ENCODE measurements around the gene FBXO47.

The FBXO47 gene

GRCh38 chr17:39002991-39003715 lies 36.0 kb upstream of the FBXO47 start:
- H3K4me3 ChIP-seq (ENCODE audit: low read length) = no peak overlapping the region
- H3K36me3 ChIP-seq (ENCODE audit: control insufficient read depth, low read length) = no peaks in the 10 kb centered on the region
- H3K4me2 ChIP-seq (ENCODE audit: low read length) = no peak overlapping the region
- H3K9me3 ChIP-seq (ENCODE audit: control insufficient read depth, insufficient read depth, low read length) = no peaks in the 10 kb centered on the region
- no peaks in the 10 kb centered on the region for H3F3A ChIP-seq (ENCODE audit: control insufficient read depth, insufficient read depth)
- H3K27ac ChIP-seq (ENCODE audit: low read depth, low read length) = no peak overlapping the region
- TF ChIP-seq, protein P1, sequence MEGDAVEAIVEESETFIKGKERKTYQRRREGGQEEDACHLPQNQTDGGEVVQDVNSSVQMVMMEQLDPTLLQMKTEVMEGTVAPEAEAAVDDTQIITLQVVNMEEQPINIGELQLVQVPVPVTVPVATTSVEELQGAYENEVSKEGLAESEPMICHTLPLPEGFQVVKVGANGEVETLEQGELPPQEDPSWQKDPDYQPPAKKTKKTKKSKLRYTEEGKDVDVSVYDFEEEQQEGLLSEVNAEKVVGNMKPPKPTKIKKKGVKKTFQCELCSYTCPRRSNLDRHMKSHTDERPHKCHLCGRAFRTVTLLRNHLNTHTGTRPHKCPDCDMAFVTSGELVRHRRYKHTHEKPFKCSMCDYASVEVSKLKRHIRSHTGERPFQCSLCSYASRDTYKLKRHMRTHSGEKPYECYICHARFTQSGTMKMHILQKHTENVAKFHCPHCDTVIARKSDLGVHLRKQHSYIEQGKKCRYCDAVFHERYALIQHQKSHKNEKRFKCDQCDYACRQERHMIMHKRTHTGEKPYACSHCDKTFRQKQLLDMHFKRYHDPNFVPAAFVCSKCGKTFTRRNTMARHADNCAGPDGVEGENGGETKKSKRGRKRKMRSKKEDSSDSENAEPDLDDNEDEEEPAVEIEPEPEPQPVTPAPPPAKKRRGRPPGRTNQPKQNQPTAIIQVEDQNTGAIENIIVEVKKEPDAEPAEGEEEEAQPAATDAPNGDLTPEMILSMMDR (IDR thresholded peaks at IDR 0.05; ENCODE audit: low read depth, low read length, poor library complexity, severe bottlenecking) = no peak
- TF ChIP-seq EZH2phosphoT487 (IDR thresholded peaks at IDR 0.05; ENCODE audit: borderline replicate concordance, low read length) = no peak
- no peaks in the 10 kb centered on the region for H3K79me2 ChIP-seq (ENCODE audit: control insufficient read depth, low read length)
- no peaks in the 10 kb centered on the region for H3K4me1 ChIP-seq (ENCODE audit: control insufficient read depth, low read length)
- H4K20me1 ChIP-seq (ENCODE audit: control insufficient read depth, insufficient read depth, low read depth, low read length) = no peaks in the 10 kb centered on the region
- no peaks in the 10 kb centered on the region for H3K9me2 ChIP-seq (replicated peaks; ENCODE audit: control insufficient read depth, low read length)
- peaks cover 18% of the 10 kb centered on the region; the same call in 1 of the 2 replicates for H3K27me3 ChIP-seq (ENCODE audit: control insufficient read depth, low read length)

DNA sequence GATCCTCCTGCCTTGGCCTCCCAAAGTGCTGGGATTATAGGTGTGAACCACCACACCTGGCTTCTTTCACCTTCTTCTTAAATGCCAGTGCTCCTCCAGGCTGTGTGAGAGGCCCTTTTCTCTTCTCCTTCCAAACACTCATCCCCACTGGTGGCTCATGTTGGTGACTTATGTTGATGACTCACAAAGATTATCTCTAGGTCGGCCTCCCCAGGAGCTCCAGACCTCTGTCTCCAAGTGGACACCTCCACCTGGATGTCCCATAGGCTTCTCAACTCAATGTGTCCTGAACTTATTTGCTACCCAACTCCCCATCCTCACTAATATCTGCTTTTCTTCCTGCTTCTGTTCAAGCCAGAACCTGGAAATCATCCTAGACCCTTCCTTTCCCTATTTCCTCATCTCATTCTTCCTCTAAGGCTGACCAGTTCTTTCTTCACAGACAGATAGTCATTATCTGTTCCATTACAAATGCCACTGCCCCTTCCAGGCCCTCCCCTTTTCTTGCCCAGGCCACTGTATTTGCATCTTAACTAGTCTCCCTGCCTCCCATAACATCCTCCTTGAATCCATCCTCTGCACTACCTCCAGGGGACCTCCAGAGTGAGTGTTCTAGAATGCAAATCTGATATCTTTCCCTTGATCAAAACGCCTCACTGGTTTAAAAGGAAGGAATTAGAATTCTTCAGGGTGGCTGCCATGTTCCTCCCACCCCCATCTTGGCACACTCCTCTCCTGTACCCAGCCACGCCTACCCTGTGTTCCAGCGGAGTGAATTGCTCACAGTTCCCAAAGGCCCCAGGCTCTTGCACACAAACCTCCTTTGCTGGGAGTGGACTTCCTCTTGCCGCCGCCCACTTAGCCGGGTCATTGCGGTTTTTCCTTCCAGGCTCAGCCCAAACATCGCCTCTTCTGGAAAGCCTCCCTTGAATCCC lies 34.8 kb upstream of the FBXO47 start:
- TF ChIP-seq, protein P1 (IDR thresholded peaks at IDR 0.05; ENCODE audit: low read depth, low read length, poor library complexity, severe bottlenecking) = no peak
- TF ChIP-seq EZH2phosphoT487 (IDR thresholded peaks at IDR 0.05; ENCODE audit: borderline replicate concordance, low read length) = no peak
- H3K4me3 ChIP-seq (ENCODE audit: low read length) = no peak overlapping the region
- H3K79me2 ChIP-seq (ENCODE audit: control insufficient read depth, low read length) = no peaks in the 10 kb centered on the region
- H3K9me2 ChIP-seq (replicated peaks; ENCODE audit: control insufficient read depth, low read length) = no peaks in the 10 kb centered on the region
- H4K20me1 ChIP-seq (ENCODE audit: control insufficient read depth, insufficient read depth, low read depth, low read length) = no peaks in the 10 kb centered on the region
- no peak overlapping the region for H3K27ac ChIP-seq (ENCODE audit: low read depth, low read length)
- H3K4me2 ChIP-seq (ENCODE audit: low read length) = no peak overlapping the region
- no peaks in the 10 kb centered on the region for H3K36me3 ChIP-seq (ENCODE audit: control insufficient read depth, low read length)
- no peaks in the 10 kb centered on the region for H3F3A ChIP-seq (ENCODE audit: control insufficient read depth, insufficient read depth)
- no peaks in the 10 kb centered on the region for H3K4me1 ChIP-seq (ENCODE audit: control insufficient read depth, low read length)
- peaks cover 17% of the 10 kb centered on the region; the same call in 1 of the 2 replicates for H3K27me3 ChIP-seq (ENCODE audit: control insufficient read depth, low read length)
- H3K9me3 ChIP-seq (ENCODE audit: control insufficient read depth, insufficient read depth, low read length) = peaks cover 5% of the 10 kb centered on the region

DNA sequence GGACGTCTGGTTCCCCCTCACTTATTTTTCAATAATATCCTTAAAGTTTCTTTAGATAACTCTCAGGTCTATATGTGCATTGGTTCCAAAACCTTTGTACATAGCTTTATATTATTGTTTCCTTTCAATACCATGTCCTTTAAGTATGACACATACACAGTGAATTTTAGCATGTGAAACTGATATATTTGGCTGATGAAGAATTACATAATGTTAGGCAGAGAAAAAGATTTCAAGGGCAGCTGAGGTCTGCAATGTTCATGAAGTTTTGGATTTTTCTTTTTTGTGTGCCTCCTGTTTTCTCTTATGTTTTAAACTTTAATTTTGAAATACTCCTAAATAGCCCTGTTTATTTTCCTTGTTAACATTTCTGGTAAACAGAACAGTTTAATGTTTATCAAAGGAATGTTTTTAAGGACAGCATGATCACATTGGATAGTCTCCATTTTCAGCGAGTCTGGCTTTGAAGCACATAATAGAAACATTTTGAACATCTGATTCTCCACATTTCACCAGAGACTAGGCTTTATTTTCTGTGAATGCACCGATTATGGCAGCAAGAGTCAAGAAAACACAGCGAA lies 32.9 kb upstream of the FBXO47 start:
- TF ChIP-seq, protein P1 (IDR thresholded peaks at IDR 0.05; ENCODE audit: low read depth, low read length, poor library complexity, severe bottlenecking) = no peak
- no peak for TF ChIP-seq EZH2phosphoT487 (IDR thresholded peaks at IDR 0.05; ENCODE audit: borderline replicate concordance, low read length)
- H3K4me3 ChIP-seq (ENCODE audit: low read length) = no peak overlapping the region
- no peaks in the 10 kb centered on the region for H3F3A ChIP-seq (ENCODE audit: control insufficient read depth, insufficient read depth)
- no peaks in the 10 kb centered on the region for H3K36me3 ChIP-seq (ENCODE audit: control insufficient read depth, low read length)
- H3K27me3 ChIP-seq (ENCODE audit: control insufficient read depth, low read length) = peaks cover 15% of the 10 kb centered on the region; the same call in 1 of the 2 replicates
- peaks cover 11% of the 10 kb centered on the region for H3K9me3 ChIP-seq (ENCODE audit: control insufficient read depth, insufficient read depth, low read length)
- H3K9me2 ChIP-seq (replicated peaks; ENCODE audit: control insufficient read depth, low read length) = no peaks in the 10 kb centered on the region
- no peaks in the 10 kb centered on the region for H4K20me1 ChIP-seq (ENCODE audit: control insufficient read depth, insufficient read depth, low read depth, low read length)
- no peaks in the 10 kb centered on the region for H3K79me2 ChIP-seq (ENCODE audit: control insufficient read depth, low read length)
- no peaks in the 10 kb centered on the region for H3K4me1 ChIP-seq (ENCODE audit: control insufficient read depth, low read length)
- H3K27ac ChIP-seq (ENCODE audit: low read depth, low read length) = no peak overlapping the region
- no peak overlapping the region for H3K4me2 ChIP-seq (ENCODE audit: low read length)
